Activated T-cell treated with anti-CD3 and anti-CD28 coated beads for 48 hours (primary cell): ENCODE measurements around the gene PSORS1C1.
"Not testable (repeated sequence)": the region's sequence is repeated elsewhere in the genome, so short reads cannot be mapped to it uniquely, and the experiment has no call there.

Source experiments
- DNase-seq: peaks from one replicate; pipeline ENCODE4 v3.0.0-alpha.2; 2020; ENCODE audit warnings: low read depth

PSORS1C1 gene

GRCh38 chr6:31178143-31179041 is 63.8 kb downstream of the PSORS1C1 start:
- DNase-seq, result no peak

- DNase-seq, result no peak
These were observed 64.4 kb downstream of the PSORS1C1 start for GRCh38 chr6:31179042-31179386.

- no peak for DNase-seq
These were observed 65.3 kb downstream of the PSORS1C1 start for GRCh38 chr6:31179896-31180295.

GRCh38 chr6:31180500-31180899 is 65.9 kb downstream of the PSORS1C1 start:
- DNase-seq, result peak; percentile 50

- DNase-seq, result not testable (repeated sequence)
These were observed 68.7 kb downstream of the PSORS1C1 start for GRCh38 chr6:31183287-31183686.

GRCh38 chr6:31183859-31184258 is 69.3 kb downstream of the PSORS1C1 start:
- DNase-seq, result not testable (repeated sequence)

- not testable (repeated sequence) for DNase-seq
These were observed 71.1 kb downstream of the PSORS1C1 start for GRCh38 chr6:31185695-31186051.

- DNase-seq, result no peak
These were observed 71.6 kb downstream of the PSORS1C1 start for GRCh38 chr6:31186052-31186734.

- no peak for DNase-seq
These were observed 73.2 kb downstream of the PSORS1C1 start for GRCh38 chr6:31187780-31188194.

- not testable (repeated sequence) for DNase-seq
These were observed 74.6 kb downstream of the PSORS1C1 start for GRCh38 chr6:31189223-31189622.
